HepG2 (cell line): ENCODE measurements around the gene NDUFB10. TPM values are rescaled to one million over a fixed set of nuclear protein-coding genes. Genes with fewer than 3 reads are reported as not detected.

Experiments used
- AKNA ChIP-seq: sonication (generic); formaldehyde crosslinking; IDR thresholded peaks from 2 replicates; pipeline ENCODE4 v1.4.0; 2020; ENCODE audit warnings: missing genetic modification reagents, borderline replicate concordance
- CAMTA2 ChIP-seq: sonication (generic); formaldehyde crosslinking; IDR thresholded peaks from 2 replicates; pipeline ENCODE4 v1.4.0; 2020; ENCODE audit warnings: mild to moderate bottlenecking, missing genetic modification reagents, borderline replicate concordance
- EP300 ChIP-seq, 3 experiments: sonication (generic) in 1 of 3; formaldehyde crosslinking in 1 of 3; IDR thresholded peaks; 2 replicates each; pipeline versions ENCODE4 v1.5.1 to v1.6.1; 2011 to 2020; ENCODE audit warnings: low read depth in 2 of 3, low read length in 2 of 3, borderline replicate concordance in 1 of 3, improper control_type of control experiment in 1 of 3, mild to moderate bottlenecking in 1 of 3, missing genetic modification reagents in 1 of 3, moderate library complexity in 1 of 3
- GABPA ChIP-seq, 2 experiments: IDR thresholded peaks; 2 replicates each; pipeline ENCODE4 v1.6.1; 2011 to 2016; ENCODE audit warnings: low read depth in 2 of 2, low read length in 1 of 2, missing biosample characterization in 1 of 2, missing genetic modification characterization in 1 of 2
- HCFC1 ChIP-seq: fragments of 150-350 bp; IDR thresholded peaks from 2 replicates; pipeline ENCODE4 v1.6.1; 2014; ENCODE audit warnings: low read depth, low read length
- HDAC6 ChIP-seq: fragments of 200-600 bp; sonication (generic); IDR thresholded peaks from 2 replicates; pipeline ENCODE4 v1.7.0; 2017; ENCODE audit warnings: mild to moderate bottlenecking, antibody characterized with exemption, low read length, low read depth
- HNRNPK ChIP-seq: fragments of 200-400 bp; formaldehyde crosslinking; IDR thresholded peaks from 2 replicates; pipeline ENCODE4 v1.6.1; 2018; ENCODE audit warnings: low read length, low read depth, moderate library complexity, mild to moderate bottlenecking; ENCODE audit not compliant: poor library complexity, severe bottlenecking
- MIER3 ChIP-seq: IDR thresholded peaks from 2 replicates; pipeline ENCODE4 v1.6.1; 2016; ENCODE audit warnings: missing compliant biosample characterization, borderline replicate concordance
- NFE2L1 ChIP-seq: sonication (generic); formaldehyde crosslinking; IDR thresholded peaks from 2 replicates; pipeline ENCODE4 v1.4.0; 2020; ENCODE audit warnings: missing genetic modification reagents, mild to moderate bottlenecking, borderline replicate concordance
- NFE2L2 ChIP-seq: fragments of 150-350 bp; IDR thresholded peaks from 2 replicates; pipeline ENCODE4 v1.6.1; 2014; ENCODE audit warnings: low read length
- NR1H2 ChIP-seq: sonication (generic); formaldehyde crosslinking; IDR thresholded peaks from 2 replicates; pipeline ENCODE4 v1.8.1; 2022; ENCODE audit warnings: low read depth, missing genetic modification reagents, borderline replicate concordance
- PRMT3 ChIP-seq: sonication (generic); formaldehyde crosslinking; IDR thresholded peaks from 2 replicates; pipeline ENCODE4 v1.8.1; 2022; ENCODE audit warnings: low read depth, mild to moderate bottlenecking, moderate library complexity, missing genetic modification reagents, borderline replicate concordance
- RBAK ChIP-seq: sonication (generic); formaldehyde crosslinking; IDR thresholded peaks from 2 replicates; pipeline ENCODE4 v1.5.1; 2020; ENCODE audit warnings: mild to moderate bottlenecking, missing genetic modification reagents
- SAFB2 ChIP-seq: sonication (generic); formaldehyde crosslinking; IDR thresholded peaks from 2 replicates; pipeline ENCODE4 v1.5.1; 2020; ENCODE audit warnings: missing genetic modification reagents, low read depth, mild to moderate bottlenecking, borderline replicate concordance
- SAP130 ChIP-seq: IDR thresholded peaks from 2 replicates; pipeline ENCODE4 v1.6.1; 2016; ENCODE audit warnings: low read depth
- TBX2 ChIP-seq: sonication (generic); formaldehyde crosslinking; IDR thresholded peaks from 2 replicates; pipeline ENCODE4 v1.5.0; 2020; ENCODE audit warnings: missing genetic modification reagents, mild to moderate bottlenecking, borderline replicate concordance
- TGIF2 ChIP-seq: IDR thresholded peaks from 2 replicates; pipeline ENCODE4 v1.6.1; 2016; ENCODE audit warnings: control low read depth, missing compliant biosample characterization
- ZNF124 ChIP-seq: sonication (generic); formaldehyde crosslinking; IDR thresholded peaks from 2 replicates; pipeline ENCODE4 v1.4.0; 2020; ENCODE audit warnings: missing genetic modification reagents
- ZNF414 ChIP-seq: sonication (generic); formaldehyde crosslinking; IDR thresholded peaks from 2 replicates; pipeline ENCODE4 v1.5.0; 2020; ENCODE audit warnings: missing genetic modification reagents
- ZNF616 ChIP-seq: sonication (generic); formaldehyde crosslinking; IDR thresholded peaks from 2 replicates; pipeline ENCODE4 v1.5.0; 2020; ENCODE audit warnings: low read depth, mild to moderate bottlenecking, missing genetic modification reagents
- ZNF639 ChIP-seq: conservative IDR thresholded peaks from 2 replicates; pipeline ENCODE4 v1.6.1; 2018; ENCODE audit warnings: missing genetic modification reagents
- polyA plus RNA-seq, 8 experiments: library from polyadenylated mRNA; depleted of rRNA in 3 of 8; stranded (reverse) in 7 of 8; unstranded in 1 of 8; fragments of >200 nt; fragmentation: Illumina TruSeq in 4 of 8; extraction: Trizol in 4 of 8; gene quantifications; 2 replicates each; pipeline versions ENCODE4 v1.2.1 to v1.2.3, GENCODE V29; 2011 to 2016; ENCODE audit warnings: low read depth in 4 of 8, missing spikeins in 1 of 8, mixed read lengths in 1 of 8; ENCODE audit not compliant: insufficient read depth in 1 of 8
- total RNA-seq, 5 experiments: library from RNA; depleted of rRNA; stranded (reverse); fragments of >200 nt; fragmentation: Illumina TruSeq; extraction: Trizol; gene quantifications; 2 replicates each; pipeline ENCODE4 v1.2.3, GENCODE V29; 2016; ENCODE audit warnings: low read depth in 1 of 5

NDUFB10 gene
- total and polyA plus RNA-seq, 2 of the 13 experiments (the other 11 are each of a cell fraction or from before 2014, with no cell fraction given), result 68.6 to 157 TPM

GRCh38 chr16:1940273-1941161, 18.8 kb upstream of the NDUFB10 start (continued):
- TF ChIP-seq AKNA (no peak), HNRNPK (no peak), MIER3 (CRISPR knock-in tag) (peak; percentile 88; the same call in 1 of the 2 replicates), TGIF2 (peak; percentile 17; the same call in 1 of the 2 replicates), GABPA (IDR thresholded peaks at IDR 0.05; ENCODE audit: low read depth, low read length) (no peak), GABPA (CRISPR knock-in tag; IDR thresholded peaks at IDR 0.05; ENCODE audit: low read depth) (0 out of 2 replicates have a peak, but pooled peaks have one; percentile 6), RBAK (no peak), SAFB2 (CRISPR knock-in tag) (no peak; the same call in 1 of the 2 replicates), CAMTA2 (CRISPR knock-in tag) (peak; percentile 65; the same call in 1 of the 2 replicates), PRMT3 (CRISPR knock-in tag) (peak; percentile 54; the same call in 1 of the 2 replicates), ZNF124 (CRISPR knock-in tag) (peak; percentile 79; the same call in 1 of the 2 replicates), TBX2 (CRISPR knock-in tag) (peak; percentile 79; the same call in 1 of the 2 replicates), ZNF616 (no peak), NFE2L2 (no peak), NR1H2 (no peak), HCFC1 (no peak), HDAC6 (no peak), ZNF414 (CRISPR knock-in tag) (peak; percentile 92), NFE2L1 (CRISPR knock-in tag) (no peak), SAP130 (CRISPR knock-in tag) (peak; percentile 85), ZNF639 (CRISPR knock-in tag) (no peak), EP300 (IDR thresholded peaks at IDR 0.05; ENCODE audit: low read depth in 2 of 2, low read length in 2 of 2) (peak; percentile 19 to 75; a peak in 2 of 4 replicates), EP300 (CRISPR knock-in tag; IDR thresholded peaks at IDR 0.05; ENCODE audit: borderline replicate concordance) (peak; percentile 46; the same call in 1 of the 2 replicates)
